Stimulated activated CD4-positive, alpha-beta T cell treated with anti-CD3 and anti-CD28 coated beads, Interleukin-2, amount 100 ng/mL, for 24 hours (primary cell): ENCODE data around the gene LXN.
A peak's percentile ranks its signal among the peaks of the same experiment; 100 is the strongest.
"Not testable (repeated sequence)": the region's sequence is repeated elsewhere in the genome, so short reads cannot be mapped to it uniquely, and the experiment has no call there.

Source experiments
- DNase-seq, 2 donors: peaks; one replicate each; pipeline ENCODE4 v3.0.0-alpha.2; 2020

LXN gene

GRCh38 chr3:158672215-158673176 lies at the start of gene LXN:
TSS of gene LXN (minus strand) at chr3:158672648. CDS start at chr3:158672478, 170 bp downstream.
- peak; percentile 76 to 81 for DNase-seq

GRCh38 chr3:158722108-158722507 lies 49.7 kb upstream of the LXN start:
- DNase-seq = no peak

- DNase-seq = no peak
Observed at GRCh38 chr3:158718490-158719170, 46.2 kb upstream of the LXN start.

GRCh38 chr3:158717576-158717975 lies 45.1 kb upstream of the LXN start:
- no peak for DNase-seq

GRCh38 chr3:158713094-158713499 lies 40.6 kb upstream of the LXN start:
- no peak for DNase-seq

- DNase-seq = no peak
Observed at GRCh38 chr3:158712443-158712842, 40.0 kb upstream of the LXN start.

- DNase-seq = no peak
Observed at GRCh38 chr3:158711886-158712285, 39.4 kb upstream of the LXN start.

GRCh38 chr3:158710601-158711000 lies 38.2 kb upstream of the LXN start:
- no peak for DNase-seq

- DNase-seq = no peak
Observed at GRCh38 chr3:158709666-158710083, 37.2 kb upstream of the LXN start.

GRCh38 chr3:158703566-158703965 lies 31.1 kb upstream of the LXN start:
- no peak for DNase-seq

- DNase-seq = no peak
Observed at GRCh38 chr3:158702815-158703481, 30.5 kb upstream of the LXN start.

- no peak for DNase-seq
Observed at GRCh38 chr3:158701420-158702065, 29.1 kb upstream of the LXN start.

GRCh38 chr3:158700559-158700958 lies 28.1 kb upstream of the LXN start:
- no peak for DNase-seq

GRCh38 chr3:158696618-158697017 lies 24.2 kb upstream of the LXN start:
- DNase-seq = no peak

- DNase-seq = not testable (repeated sequence)
Observed at GRCh38 chr3:158693866-158694456, 21.5 kb upstream of the LXN start.

- no peak for DNase-seq
Observed at GRCh38 chr3:158685159-158685558, 12.7 kb upstream of the LXN start.

GRCh38 chr3:158683230-158683962 lies 10.9 kb upstream of the LXN start:
- DNase-seq = no peak

GRCh38 chr3:158680861-158681260 lies 8.4 kb upstream of the LXN start:
- no peak for DNase-seq

- no peak for DNase-seq
Observed at GRCh38 chr3:158679547-158680000, 7.1 kb upstream of the LXN start.

GRCh38 chr3:158678687-158679086 lies 6.2 kb upstream of the LXN start:
- no peak for DNase-seq

- no peak for DNase-seq
Observed at GRCh38 chr3:158671821-158672214, 630 bp downstream of the LXN start.

GRCh38 chr3:158668506-158668905 lies 3.9 kb downstream of the LXN start:
- DNase-seq = no peak
